K562 (cell line): ENCODE results near the gene RRM2. TPM values are rescaled to one million over a fixed set of nuclear protein-coding genes. Genes with fewer than 3 reads are reported as not detected.

Experiments used
- CEBPG ChIP-seq, 3 experiments: fragments of 200-800 bp in 1 of 3; sonication (Bioruptor generic) in 1 of 3; sonication (generic) in 1 of 3; formaldehyde crosslinking in 1 of 3; IDR thresholded peaks in 2 of 3; conservative IDR thresholded peaks in 1 of 3; 2 replicates each; pipeline versions ENCODE4 v1.6.1 to v1.8.0; 2016 to 2022; ENCODE audit warnings: missing compliant biosample characterization in 2 of 3, missing genetic modification characterization in 2 of 3, mild to moderate bottlenecking in 1 of 3, missing genetic modification reagents in 1 of 3
- CHD2 ChIP-seq: IDR thresholded peaks from 2 replicates; pipeline ENCODE4 v1.6.1; 2011; ENCODE audit warnings: low read depth, low read length
- ESRRA ChIP-seq: fragments of 450-650 bp; IDR thresholded peaks from 2 replicates; pipeline ENCODE4 v1.6.1; 2014; ENCODE audit warnings: low read depth, mild to moderate bottlenecking, moderate library complexity, borderline replicate concordance
- MAX ChIP-seq: sonication (generic); formaldehyde crosslinking; IDR thresholded peaks from 2 replicates; pipeline ENCODE4 v1.9.0; 2022; ENCODE audit warnings: mild to moderate bottlenecking, missing genetic modification reagents
- MYNN ChIP-seq, 2 experiments: sonication (generic); formaldehyde crosslinking in 1 of 2; IDR thresholded peaks; 2 replicates each; pipeline versions ENCODE4 v1.5.0 to v1.6.1; 2016 to 2020; ENCODE audit warnings: antibody characterized with exemption in 1 of 2, missing genetic modification reagents in 1 of 2
- NR2C1 ChIP-seq, 2 experiments: fragments of 450-650 bp; IDR thresholded peaks; 2 replicates each; pipeline ENCODE4 v1.6.1; 2017; ENCODE audit warnings: mild to moderate bottlenecking in 2 of 2, antibody characterized with exemption in 1 of 2, inconsistent platforms in 1 of 2, missing compliant biosample characterization in 1 of 2, missing genetic modification characterization in 1 of 2
- RBM17 ChIP-seq: fragments of 200-400 bp; formaldehyde crosslinking; IDR thresholded peaks from 2 replicates; pipeline ENCODE4 v1.6.1; 2017; ENCODE audit warnings: low read depth, mild to moderate bottlenecking, low read length, borderline replicate concordance
- SMC3 ChIP-seq: conservative IDR thresholded peaks from 2 replicates; pipeline ENCODE4 v1.6.1; 2011; ENCODE audit warnings: low read depth, low read length, improper control_type of control experiment; ENCODE audit not compliant: insufficient read depth
- TGIF2 ChIP-seq: sonication (generic); formaldehyde crosslinking; IDR thresholded peaks from 2 replicates; pipeline ENCODE4 v1.8.1; 2022; ENCODE audit warnings: mild to moderate bottlenecking, missing genetic modification reagents, moderate library complexity
- polyA plus RNA-seq, 8 experiments: library from polyadenylated mRNA; depleted of rRNA in 4 of 8; stranded (reverse) in 5 of 8; unstranded in 3 of 8; fragments of >200 nt; fragmentation: Nextera tagmentation in 2 of 8; fragmentation: Illumina TruSeq in 1 of 8; extraction: Ambion mirVana in 2 of 8; extraction: Trizol in 1 of 8; gene quantifications; 2 replicates each; pipeline versions ENCODE4 v1.2.1 to v1.2.3, GENCODE V29; 2011 to 2014; ENCODE audit warnings: inconsistent platforms in 1 of 8, missing spikeins in 1 of 8
- total RNA-seq, 7 experiments: library from RNA; depleted of rRNA in 6 of 7; stranded (reverse); fragments of >200 nt in 6 of 7; fragmentation: Illumina TruSeq in 2 of 7; extraction: Trizol in 2 of 7; gene quantifications; 2 replicates each; pipeline versions ENCODE4 v1.2.1 to v1.2.3, GENCODE V29; 2011 to 2021; ENCODE audit warnings: low replicate concordance in 1 of 7
- TF ChIP-seq, protein P1 (sequence below): fragments of 450-650 bp; IDR thresholded peaks from 2 replicates; pipeline ENCODE4 v1.6.1; 2018; ENCODE audit not compliant: partially characterized antibody
- TF ChIP-seq, protein P2 (sequence below): fragments of 150-350 bp; conservative IDR thresholded peaks from 2 replicates; pipeline ENCODE4 v1.6.1; 2014; ENCODE audit warnings: low read length
- TF ChIP-seq, protein P3 (sequence below): sonication (generic); formaldehyde crosslinking; IDR thresholded peaks from 2 replicates; pipeline ENCODE4 v1.8.0; 2023; ENCODE audit warnings: missing genetic modification reagents, mild to moderate bottlenecking, borderline replicate concordance

RRM2 gene
- total and polyA plus RNA-seq, 9 of the 15 experiments (the other 6 are each of a cell fraction or from before 2014, with no cell fraction given), result 50.1 to 244 (median 128) TPM

- TF ChIP-seq, protein P1, sequence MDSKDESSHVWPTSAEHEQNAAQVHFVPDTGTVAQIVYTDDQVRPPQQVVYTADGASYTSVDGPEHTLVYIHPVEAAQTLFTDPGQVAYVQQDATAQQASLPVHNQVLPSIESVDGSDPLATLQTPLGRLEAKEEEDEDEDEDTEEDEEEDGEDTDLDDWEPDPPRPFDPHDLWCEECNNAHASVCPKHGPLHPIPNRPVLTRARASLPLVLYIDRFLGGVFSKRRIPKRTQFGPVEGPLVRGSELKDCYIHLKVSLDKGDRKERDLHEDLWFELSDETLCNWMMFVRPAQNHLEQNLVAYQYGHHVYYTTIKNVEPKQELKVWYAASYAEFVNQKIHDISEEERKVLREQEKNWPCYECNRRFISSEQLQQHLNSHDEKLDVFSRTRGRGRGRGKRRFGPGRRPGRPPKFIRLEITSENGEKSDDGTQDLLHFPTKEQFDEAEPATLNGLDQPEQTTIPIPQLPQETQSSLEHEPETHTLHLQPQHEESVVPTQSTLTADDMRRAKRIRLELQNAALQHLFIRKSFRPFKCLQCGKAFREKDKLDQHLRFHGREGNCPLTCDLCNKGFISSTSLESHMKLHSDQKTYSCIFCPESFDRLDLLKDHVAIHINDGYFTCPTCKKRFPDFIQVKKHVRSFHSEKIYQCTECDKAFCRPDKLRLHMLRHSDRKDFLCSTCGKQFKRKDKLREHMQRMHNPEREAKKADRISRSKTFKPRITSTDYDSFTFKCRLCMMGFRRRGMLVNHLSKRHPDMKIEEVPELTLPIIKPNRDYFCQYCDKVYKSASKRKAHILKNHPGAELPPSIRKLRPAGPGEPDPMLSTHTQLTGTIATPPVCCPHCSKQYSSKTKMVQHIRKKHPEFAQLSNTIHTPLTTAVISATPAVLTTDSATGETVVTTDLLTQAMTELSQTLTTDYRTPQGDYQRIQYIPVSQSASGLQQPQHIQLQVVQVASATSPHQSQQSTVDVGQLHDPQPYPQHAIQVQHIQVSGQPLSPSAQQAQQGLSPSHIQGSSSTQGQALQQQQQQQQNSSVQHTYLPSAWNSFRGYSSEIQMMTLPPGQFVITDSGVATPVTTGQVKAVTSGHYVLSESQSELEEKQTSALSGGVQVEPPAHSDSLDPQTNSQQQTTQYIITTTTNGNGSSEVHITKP, result no peak
- TF ChIP-seq, protein P2, sequence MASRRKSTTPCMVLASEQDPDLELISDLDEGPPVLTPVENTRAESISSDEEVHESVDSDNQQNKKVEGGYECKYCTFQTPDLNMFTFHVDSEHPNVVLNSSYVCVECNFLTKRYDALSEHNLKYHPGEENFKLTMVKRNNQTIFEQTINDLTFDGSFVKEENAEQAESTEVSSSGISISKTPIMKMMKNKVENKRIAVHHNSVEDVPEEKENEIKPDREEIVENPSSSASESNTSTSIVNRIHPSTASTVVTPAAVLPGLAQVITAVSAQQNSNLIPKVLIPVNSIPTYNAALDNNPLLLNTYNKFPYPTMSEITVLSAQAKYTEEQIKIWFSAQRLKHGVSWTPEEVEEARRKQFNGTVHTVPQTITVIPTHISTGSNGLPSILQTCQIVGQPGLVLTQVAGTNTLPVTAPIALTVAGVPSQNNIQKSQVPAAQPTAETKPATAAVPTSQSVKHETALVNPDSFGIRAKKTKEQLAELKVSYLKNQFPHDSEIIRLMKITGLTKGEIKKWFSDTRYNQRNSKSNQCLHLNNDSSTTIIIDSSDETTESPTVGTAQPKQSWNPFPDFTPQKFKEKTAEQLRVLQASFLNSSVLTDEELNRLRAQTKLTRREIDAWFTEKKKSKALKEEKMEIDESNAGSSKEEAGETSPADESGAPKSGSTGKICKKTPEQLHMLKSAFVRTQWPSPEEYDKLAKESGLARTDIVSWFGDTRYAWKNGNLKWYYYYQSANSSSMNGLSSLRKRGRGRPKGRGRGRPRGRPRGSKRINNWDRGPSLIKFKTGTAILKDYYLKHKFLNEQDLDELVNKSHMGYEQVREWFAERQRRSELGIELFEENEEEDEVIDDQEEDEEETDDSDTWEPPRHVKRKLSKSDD, result no peak
- TF ChIP-seq, protein P3, sequence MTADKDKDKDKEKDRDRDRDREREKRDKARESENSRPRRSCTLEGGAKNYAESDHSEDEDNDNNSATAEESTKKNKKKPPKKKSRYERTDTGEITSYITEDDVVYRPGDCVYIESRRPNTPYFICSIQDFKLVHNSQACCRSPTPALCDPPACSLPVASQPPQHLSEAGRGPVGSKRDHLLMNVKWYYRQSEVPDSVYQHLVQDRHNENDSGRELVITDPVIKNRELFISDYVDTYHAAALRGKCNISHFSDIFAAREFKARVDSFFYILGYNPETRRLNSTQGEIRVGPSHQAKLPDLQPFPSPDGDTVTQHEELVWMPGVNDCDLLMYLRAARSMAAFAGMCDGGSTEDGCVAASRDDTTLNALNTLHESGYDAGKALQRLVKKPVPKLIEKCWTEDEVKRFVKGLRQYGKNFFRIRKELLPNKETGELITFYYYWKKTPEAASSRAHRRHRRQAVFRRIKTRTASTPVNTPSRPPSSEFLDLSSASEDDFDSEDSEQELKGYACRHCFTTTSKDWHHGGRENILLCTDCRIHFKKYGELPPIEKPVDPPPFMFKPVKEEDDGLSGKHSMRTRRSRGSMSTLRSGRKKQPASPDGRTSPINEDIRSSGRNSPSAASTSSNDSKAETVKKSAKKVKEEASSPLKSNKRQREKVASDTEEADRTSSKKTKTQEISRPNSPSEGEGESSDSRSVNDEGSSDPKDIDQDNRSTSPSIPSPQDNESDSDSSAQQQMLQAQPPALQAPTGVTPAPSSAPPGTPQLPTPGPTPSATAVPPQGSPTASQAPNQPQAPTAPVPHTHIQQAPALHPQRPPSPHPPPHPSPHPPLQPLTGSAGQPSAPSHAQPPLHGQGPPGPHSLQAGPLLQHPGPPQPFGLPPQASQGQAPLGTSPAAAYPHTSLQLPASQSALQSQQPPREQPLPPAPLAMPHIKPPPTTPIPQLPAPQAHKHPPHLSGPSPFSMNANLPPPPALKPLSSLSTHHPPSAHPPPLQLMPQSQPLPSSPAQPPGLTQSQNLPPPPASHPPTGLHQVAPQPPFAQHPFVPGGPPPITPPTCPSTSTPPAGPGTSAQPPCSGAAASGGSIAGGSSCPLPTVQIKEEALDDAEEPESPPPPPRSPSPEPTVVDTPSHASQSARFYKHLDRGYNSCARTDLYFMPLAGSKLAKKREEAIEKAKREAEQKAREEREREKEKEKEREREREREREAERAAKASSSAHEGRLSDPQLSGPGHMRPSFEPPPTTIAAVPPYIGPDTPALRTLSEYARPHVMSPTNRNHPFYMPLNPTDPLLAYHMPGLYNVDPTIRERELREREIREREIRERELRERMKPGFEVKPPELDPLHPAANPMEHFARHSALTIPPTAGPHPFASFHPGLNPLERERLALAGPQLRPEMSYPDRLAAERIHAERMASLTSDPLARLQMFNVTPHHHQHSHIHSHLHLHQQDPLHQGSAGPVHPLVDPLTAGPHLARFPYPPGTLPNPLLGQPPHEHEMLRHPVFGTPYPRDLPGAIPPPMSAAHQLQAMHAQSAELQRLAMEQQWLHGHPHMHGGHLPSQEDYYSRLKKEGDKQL (CRISPR knock-in tag), result no peak
- peak; percentile 18; the same call in 1 of the 2 replicates for TF ChIP-seq CHD2
- TF ChIP-seq NR2C1 (IDR thresholded peaks at IDR 0.05), result peak; percentile 46
- peak; percentile 52 for TF ChIP-seq NR2C1 (tag; IDR thresholded peaks at IDR 0.05)
- peak; percentile 23; the same call in 1 of the 2 replicates for TF ChIP-seq MYNN (IDR thresholded peaks at IDR 0.05)
- TF ChIP-seq MYNN (CRISPR knock-in tag; IDR thresholded peaks at IDR 0.05), result no peak
- TF ChIP-seq MAX (CRISPR knock-in tag), result 0 out of 2 replicates have a peak, but pooled peaks have one; percentile 18
- peak; percentile 30; the same call in 1 of the 2 replicates for TF ChIP-seq CEBPG (CRISPR knock-in tag; IDR thresholded peaks at IDR 0.05)
- TF ChIP-seq CEBPG (tag; conservative IDR thresholded peaks at IDR 0.05 in 1 of 2, IDR thresholded peaks at IDR 0.05 in 1 of 2), result 0 out of 4 replicates have a peak, but pooled peaks of 1 of the 2 experiments have one; percentile 29
- TF ChIP-seq TGIF2 (CRISPR knock-in tag), result no peak
- no peak for TF ChIP-seq SMC3
- peak; percentile 24; the same call in 1 of the 2 replicates for TF ChIP-seq ESRRA
- TF ChIP-seq RBM17, result no peak
Measured at GRCh38 chr2:10136101-10136934, 13.8 kb downstream of the RRM2 start (continued).
